GM21360 (cell line): ENCODE measurements around the gene NUDT14.

Experiments used
- ATAC-seq: cut with Tn5 transposase; IDR thresholded peaks from one replicate; pipeline ENCODE4 v1.9.1; 2021; ENCODE audit warnings: mild to moderate bottlenecking, moderate library complexity; ENCODE audit not compliant: unreplicated experiment

Gene NUDT14

DNA sequence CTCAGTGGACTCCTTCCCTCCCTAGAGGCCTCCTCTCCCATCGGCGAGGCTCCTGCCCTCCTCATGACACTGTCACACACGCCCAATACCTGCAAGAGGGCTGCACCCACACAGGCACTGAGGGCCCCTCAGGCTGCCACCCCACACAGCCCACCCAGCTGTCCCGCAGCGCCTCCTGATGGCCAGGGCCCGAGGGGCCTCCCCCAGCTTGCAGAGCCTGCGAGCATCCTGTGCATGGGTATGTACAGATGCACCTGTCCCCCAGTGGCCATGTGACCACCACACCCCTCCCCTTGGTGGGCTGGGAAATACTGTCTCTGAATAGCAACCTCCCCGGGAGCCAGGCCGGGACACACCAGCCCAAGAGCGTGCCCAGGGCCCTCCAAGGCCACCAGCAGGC, 19.0 kb upstream of the NUDT14 start:
- no peak for ATAC-seq

- no peak for ATAC-seq
Measured at GRCh38 chr14:105199093-105199492, 18.0 kb upstream of the NUDT14 start.

DNA sequence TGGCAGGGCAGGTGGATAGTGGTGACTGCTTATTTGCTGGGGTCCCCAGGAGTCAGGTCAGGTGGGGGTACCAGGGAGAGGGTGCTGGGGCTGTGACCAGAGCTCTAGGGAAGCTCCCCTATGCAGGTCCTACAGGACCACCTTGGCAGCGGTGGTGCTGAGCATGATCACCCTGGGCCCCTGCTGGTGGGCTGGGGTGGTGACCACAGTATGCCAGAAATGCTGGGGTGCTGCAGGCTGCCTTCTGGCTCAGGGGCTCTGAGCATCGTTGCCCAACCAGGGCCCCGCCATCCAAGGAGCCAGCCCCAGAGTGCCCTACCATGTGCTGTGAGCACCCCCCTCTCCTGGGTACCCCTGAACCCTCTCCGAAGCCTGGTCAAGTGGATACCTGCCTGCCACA, 17.5 kb upstream of the NUDT14 start:
- no peak for ATAC-seq

GRCh38 chr14:105197211-105197641, 16.1 kb upstream of the NUDT14 start:
- no peak for ATAC-seq

GRCh38 chr14:105196265-105196960, 15.3 kb upstream of the NUDT14 start:
- no peak for ATAC-seq

GRCh38 chr14:105195522-105196264, 14.6 kb upstream of the NUDT14 start:
- no peak for ATAC-seq

DNA sequence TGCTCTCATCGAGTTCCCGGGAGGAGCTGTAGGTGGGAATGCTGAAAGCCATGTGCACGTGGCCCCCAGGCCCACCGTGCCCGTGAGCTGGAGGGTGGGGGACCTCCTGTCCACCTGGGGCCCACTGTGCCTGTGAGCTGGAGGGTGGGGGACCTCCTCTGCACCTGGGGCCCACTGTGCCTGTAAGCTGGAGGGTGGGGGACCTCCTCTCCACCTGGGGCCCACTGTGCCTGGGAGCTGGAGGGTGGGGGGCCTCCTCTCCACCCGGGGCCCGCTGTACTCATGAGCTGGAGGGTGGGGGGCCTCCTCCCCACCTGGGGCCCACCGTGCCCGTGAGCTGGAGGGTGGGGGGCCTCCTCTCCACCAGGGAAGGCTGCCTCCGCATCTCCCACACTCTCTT, 13.9 kb upstream of the NUDT14 start:
- ATAC-seq = no peak

DNA sequence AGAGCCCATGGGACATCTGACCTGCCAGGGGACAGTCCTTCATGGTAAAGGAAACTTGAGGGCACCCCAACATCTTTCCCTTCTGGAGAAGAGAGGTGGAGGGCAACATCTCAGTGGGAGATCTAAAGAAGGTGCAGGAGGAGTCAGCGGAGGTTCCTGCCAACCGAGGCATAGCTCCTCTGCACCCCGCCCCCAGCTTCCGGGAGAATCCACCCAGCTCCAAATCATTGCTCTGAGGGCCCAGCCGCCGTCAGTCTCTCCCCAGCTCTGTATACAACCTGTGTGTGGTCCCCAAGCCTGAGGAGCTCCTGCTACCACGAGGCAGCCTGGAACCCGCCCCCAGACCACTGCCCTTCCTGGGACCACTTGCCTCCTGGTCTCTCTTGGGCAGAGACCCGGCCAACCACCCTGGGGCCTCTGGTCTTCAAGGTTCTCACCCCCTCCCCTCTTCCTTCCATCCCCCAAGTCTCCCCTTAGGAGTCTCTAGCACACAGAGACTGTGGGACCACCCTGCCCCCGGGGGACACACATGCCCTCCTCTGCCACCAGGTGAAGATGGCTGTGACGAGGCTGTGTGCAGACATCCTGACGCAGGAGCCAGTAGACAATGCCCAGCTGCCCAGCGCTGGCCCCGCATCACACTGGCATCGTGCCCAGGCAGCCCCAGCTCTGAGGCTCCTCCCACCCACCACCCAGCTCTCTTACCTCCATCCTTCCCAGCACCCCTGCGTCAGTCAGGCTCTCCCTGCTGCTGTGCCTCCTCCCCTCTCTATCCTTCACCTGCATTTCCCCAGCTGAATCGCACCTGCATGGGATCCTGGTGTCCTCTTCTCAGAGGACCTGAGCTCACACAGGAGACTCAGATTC, 13.0 kb upstream of the NUDT14 start:
- no peak for ATAC-seq

GRCh38 chr14:105192866-105193731, 12.0 kb upstream of the NUDT14 start:
- no peak for ATAC-seq

GRCh38 chr14:105187935-105188524, 6.9 kb upstream of the NUDT14 start:
- ATAC-seq = no peak

- no peak for ATAC-seq
Measured at GRCh38 chr14:105187116-105187515, 6.0 kb upstream of the NUDT14 start.

DNA sequence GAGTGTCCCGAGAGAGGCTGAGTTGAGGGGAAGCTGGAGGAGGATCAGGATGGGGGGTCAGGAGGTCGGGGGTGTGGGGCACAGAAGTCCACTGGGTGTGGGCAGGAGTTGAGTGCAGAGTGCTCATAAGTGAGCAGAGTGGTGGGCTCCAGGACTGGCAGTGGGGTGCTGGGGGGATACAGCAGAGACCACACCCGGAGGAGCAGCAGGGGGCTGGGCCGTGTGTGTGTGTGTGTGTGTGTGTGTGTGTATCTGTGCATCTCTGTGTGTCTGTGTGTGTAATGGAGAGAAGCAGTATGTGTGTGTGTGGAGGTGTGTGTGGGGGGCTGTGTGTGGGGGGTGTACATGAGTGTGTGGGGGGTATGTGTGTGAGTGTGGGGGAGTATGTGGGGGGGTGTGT, 4.9 kb upstream of the NUDT14 start:
- ATAC-seq = no peak

DNA sequence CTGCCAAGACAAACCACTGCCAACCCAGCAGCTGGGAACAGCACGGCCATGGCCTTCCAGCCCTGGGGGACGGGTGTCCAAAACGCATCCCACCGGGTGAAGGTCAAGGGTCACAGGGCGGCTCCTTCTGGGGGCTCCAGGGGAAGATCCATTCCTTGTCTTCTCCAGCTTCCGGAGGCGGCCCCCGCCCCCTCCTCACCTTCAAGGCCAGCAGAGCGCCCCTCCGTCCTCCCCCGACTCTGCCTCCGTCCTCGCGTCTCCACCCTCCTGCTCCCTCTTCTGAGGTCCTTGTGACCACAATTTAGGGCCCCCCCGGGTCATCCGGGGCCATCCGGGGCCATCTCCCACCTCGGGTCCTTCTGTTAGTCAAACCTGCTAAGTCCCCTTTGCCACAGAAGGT, 3.9 kb upstream of the NUDT14 start:
- ATAC-seq = no peak

- no peak for ATAC-seq
Measured at GRCh38 chr14:105184461-105184860, 3.3 kb upstream of the NUDT14 start.

DNA sequence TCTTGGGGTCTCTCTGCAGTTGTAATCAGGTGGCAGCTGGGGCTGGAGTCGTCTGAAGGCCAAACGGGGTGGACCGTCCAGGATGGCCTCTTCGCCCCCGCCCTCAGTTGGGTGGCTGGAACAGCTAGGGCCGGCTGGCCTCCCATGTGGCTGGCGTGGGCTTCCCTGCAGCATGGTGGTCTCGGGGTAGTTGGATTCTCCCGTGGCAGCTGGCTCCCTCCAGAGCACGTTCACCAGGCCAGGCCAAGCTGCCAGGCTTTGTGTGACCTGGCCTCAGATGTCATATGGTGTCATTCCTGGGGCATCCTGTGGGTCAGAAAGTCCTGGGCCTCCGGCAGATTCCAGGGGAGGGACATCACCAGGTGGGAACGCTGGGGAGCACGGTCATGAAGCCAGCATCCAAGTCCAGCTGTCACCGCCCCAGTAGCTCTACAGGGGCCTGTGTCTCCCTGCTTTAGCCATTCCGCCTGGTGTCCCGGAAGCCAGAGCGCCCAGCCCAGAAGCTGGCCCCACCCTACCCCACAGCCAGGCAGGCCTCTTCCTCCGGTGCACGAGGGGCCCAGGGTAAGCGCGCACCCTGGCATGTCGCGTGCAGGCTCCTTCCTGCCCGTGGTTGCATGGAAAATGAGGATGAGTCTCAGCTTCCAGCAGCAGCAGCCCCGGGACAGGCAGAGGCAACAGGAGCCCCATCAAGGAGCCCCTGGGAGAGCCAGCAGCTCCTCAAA, 1.3 kb upstream of the NUDT14 start:
- no peak for ATAC-seq

- ATAC-seq = no peak
Measured at GRCh38 chr14:105181549-105182295, 610 bp upstream of the NUDT14 start.

GRCh38 chr14:105179191-105179590, 1.9 kb downstream of the NUDT14 start:
- no peak for ATAC-seq

- no peak for ATAC-seq
Measured at GRCh38 chr14:105178868-105179140, 2.3 kb downstream of the NUDT14 start.
